Measurements from ENCODE around the gene CBLB.

DNA sequence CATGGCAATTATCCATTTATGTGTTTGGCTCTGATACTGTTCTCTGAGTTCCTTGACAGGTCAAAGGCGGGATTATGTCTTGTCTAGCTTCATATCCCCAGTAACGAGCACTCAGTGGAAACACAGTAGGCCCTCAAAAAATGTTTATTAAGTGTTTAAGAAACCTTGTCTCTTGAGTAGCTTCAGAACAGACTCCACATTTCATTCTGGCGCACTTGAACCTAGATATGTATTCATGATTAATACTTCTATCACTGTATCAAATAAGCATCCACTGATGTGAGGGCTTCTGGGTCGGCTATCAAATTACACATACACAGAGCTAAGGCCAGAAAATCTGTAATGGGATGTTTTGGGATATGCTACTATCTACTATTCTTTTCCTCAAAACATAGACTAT is 4.6 kb downstream of the CBLB start:
- TF ChIP-seq, protein P1, sequence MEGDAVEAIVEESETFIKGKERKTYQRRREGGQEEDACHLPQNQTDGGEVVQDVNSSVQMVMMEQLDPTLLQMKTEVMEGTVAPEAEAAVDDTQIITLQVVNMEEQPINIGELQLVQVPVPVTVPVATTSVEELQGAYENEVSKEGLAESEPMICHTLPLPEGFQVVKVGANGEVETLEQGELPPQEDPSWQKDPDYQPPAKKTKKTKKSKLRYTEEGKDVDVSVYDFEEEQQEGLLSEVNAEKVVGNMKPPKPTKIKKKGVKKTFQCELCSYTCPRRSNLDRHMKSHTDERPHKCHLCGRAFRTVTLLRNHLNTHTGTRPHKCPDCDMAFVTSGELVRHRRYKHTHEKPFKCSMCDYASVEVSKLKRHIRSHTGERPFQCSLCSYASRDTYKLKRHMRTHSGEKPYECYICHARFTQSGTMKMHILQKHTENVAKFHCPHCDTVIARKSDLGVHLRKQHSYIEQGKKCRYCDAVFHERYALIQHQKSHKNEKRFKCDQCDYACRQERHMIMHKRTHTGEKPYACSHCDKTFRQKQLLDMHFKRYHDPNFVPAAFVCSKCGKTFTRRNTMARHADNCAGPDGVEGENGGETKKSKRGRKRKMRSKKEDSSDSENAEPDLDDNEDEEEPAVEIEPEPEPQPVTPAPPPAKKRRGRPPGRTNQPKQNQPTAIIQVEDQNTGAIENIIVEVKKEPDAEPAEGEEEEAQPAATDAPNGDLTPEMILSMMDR (IDR thresholded peaks at IDR 0.05): no peak
- TF ChIP-seq EP300 (IDR thresholded peaks at IDR 0.05): no peak
- no peak for TF ChIP-seq POLR2A (IDR thresholded peaks at IDR 0.05)

Measured in ovary (tissue), 3 donors.